Pons (tissue), 1 donor: ENCODE results near the gene TMEM9B.

ENCODE experiments used
- DNase-seq: peaks from one replicate; pipeline ENCODE4 v3.0.0-alpha.2; 2016; ENCODE audit warnings: low spot score

Gene TMEM9B

GRCh38 chr11:8928981-8929615, 35.1 kb downstream of the TMEM9B start:
- no peak for DNase-seq

- no peak for DNase-seq
Observed at GRCh38 chr11:8928205-8928604, 36.0 kb downstream of the TMEM9B start.

GRCh38 chr11:8927233-8927632, 37.0 kb downstream of the TMEM9B start:
- DNase-seq: no peak

- DNase-seq: no peak
Observed at GRCh38 chr11:8926236-8926635, 38.0 kb downstream of the TMEM9B start.

- no peak for DNase-seq
Observed at GRCh38 chr11:8925711-8926110, 38.5 kb downstream of the TMEM9B start.

GRCh38 chr11:8922691-8923090, 41.6 kb downstream of the TMEM9B start:
- no peak for DNase-seq

GRCh38 chr11:8917157-8917825, 47.0 kb downstream of the TMEM9B start:
- no peak for DNase-seq

GRCh38 chr11:8914661-8915018, 49.6 kb downstream of the TMEM9B start:
- no peak for DNase-seq

GRCh38 chr11:8913961-8914660, 50.1 kb downstream of the TMEM9B start:
- DNase-seq: peak; percentile 77

GRCh38 chr11:8911029-8911823, 53.0 kb downstream of the TMEM9B start, which contains the start of gene AKIP1:
AKIP1 (plus strand) TSS chr11:8911189; CDS start chr11:8911450, 261 bp downstream.
- DNase-seq: peak; percentile 96

GRCh38 chr11:8910649-8911026, 53.6 kb downstream of the TMEM9B start:
- no peak for DNase-seq

- peak; percentile 40 for DNase-seq
Observed at GRCh38 chr11:8908099-8908498, 56.1 kb downstream of the TMEM9B start.

- no peak for DNase-seq
Observed at GRCh38 chr11:8907116-8907515, 57.1 kb downstream of the TMEM9B start.

- DNase-seq: no peak
Observed at GRCh38 chr11:8905528-8906165, 58.6 kb downstream of the TMEM9B start.

GRCh38 chr11:8899119-8899753, 65.0 kb downstream of the TMEM9B start:
- DNase-seq: no peak
